Spleen (tissue), 7 donors: ENCODE measurements around the gene NFKBIZ.

Source experiments
- CTCF ChIP-seq, 11 experiments: fragments of 200-600 bp in 7 of 11; fragments of 450-650 bp in 4 of 11; sonication (generic) in 4 of 11; IDR thresholded peaks in 8 of 11; conservative IDR thresholded peaks in 3 of 11; 1 replicate in 7 of 11; 2 replicates in 4 of 11; pipeline versions ENCODE4 v1.4.0 to v1.8.0; 2016 to 2021; ENCODE audit warnings: antibody characterized with exemption in 11 of 11, inconsistent platforms in 4 of 11, mild to moderate bottlenecking in 1 of 11
- POLR2A ChIP-seq, 3 donors: fragments of 450-650 bp; IDR thresholded peaks; one replicate each; pipeline ENCODE4 v1.5.1; 2017; ENCODE audit warnings: antibody characterized with exemption in 3 of 3, mild to moderate bottlenecking in 1 of 3
- donor health status: DM: no; HTN: no; CAD: no; lungs with moderate emphysema.
- donor health status: DM: no; HTN: no; CAD: no.
- donor health status: DM: no; HTN: no; CAD: no.

DNA sequence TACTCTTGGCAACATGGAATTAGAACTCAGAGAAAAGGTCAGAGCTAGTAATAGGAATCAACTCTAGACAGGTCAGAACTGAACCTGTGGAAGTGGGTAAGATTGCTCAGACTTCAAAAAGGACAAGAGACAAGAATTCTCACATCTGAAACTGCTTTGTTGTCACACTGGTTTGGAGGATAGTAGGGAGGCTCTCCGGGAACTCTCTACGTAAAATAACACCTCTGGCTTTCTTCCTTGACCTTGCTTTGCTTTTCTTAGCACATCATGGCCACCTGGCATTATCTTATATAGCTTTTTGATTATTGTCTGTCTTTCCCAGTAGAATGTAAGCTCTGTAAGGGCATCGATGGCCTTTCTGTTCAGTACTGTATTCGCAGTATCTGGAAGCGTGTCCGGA is 13.2 kb upstream of the NFKBIZ start:
- no peak for TF ChIP-seq CTCF (IDR thresholded peaks at IDR 0.05 in 8 of 11, conservative IDR thresholded peaks at IDR 0.05 in 3 of 11)
- TF ChIP-seq POLR2A (IDR thresholded peaks at IDR 0.05), result no peak
